ENCODE measurements around the gene SMARCC2.
"Not testable (repeated sequence)": the region's sequence is repeated elsewhere in the genome, so short reads cannot be mapped to it uniquely, and the experiment has no call there.

The SMARCC2 gene

DNA sequence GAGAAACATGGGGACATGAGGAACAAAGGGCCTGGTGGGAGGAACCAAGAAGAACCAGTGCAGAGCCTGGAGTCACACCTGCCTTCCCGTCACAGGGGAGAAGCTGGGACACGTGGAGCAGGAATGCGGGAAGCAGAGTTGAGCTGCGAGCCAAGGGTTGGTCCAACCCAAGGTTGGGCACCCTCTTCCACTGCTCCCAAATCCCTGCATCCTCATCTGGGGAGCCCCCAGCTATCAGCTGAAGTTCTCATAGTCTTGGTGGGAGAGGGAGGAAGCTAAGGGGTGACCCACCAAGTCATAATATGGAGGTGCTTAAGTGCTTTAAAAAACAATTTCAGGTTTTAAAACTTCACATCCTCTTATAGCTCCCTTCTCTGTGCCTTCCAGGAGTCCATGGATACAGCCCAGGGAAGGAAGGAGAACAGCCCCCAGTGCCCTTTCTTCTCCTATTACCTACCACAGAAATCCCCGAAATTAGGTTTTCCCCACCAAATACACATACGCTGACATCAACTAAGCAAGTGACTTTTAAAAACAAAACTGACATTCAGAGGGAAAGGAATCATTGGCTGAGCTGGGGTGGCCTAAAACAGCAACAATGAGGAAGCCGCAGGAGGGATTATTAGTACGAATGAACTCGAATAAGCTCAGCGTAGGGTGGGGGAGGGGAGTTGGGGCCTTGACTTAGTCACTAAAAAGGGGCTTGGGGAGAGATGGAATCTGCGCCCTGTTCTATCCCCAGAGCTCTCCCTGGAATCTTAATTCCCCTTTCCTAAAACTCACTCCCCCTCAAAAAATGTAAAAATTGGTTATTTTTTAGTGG lies 26.6 kb downstream of the SMARCC2 start:
- no peak for DNase-seq

DNA sequence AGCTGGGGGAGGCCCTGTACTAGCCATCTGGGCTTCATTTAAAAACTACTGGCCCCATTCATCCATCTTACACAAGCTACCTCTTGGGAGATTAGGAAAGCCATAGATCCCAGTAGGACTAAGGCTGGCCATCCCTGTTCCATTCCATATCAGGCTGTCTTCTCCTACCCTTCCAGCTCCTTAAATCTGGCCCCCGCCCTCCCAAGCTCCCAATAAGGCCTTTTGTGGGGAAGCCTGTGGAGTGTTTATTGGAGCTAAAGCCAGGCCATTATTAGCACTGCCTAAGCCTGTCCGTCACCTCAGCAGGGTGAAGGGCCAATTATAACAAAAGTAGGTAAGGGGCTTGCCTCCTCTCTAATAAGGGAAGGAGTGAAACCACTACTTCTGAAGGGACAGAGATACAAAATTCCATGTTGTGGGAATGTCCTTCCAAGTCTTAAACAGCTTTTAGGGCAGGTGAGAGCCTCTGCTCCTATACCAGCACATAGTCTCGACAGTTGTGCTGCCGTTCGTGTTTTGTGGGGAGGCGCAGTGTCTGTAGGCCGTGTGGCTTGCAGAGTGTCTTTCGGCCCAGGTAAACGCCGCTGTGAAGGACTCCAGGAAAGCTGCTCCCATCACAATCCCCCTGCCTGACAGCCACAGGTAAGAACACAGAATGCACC lies 27.5 kb downstream of the SMARCC2 start:
- no peak for DNase-seq

DNA sequence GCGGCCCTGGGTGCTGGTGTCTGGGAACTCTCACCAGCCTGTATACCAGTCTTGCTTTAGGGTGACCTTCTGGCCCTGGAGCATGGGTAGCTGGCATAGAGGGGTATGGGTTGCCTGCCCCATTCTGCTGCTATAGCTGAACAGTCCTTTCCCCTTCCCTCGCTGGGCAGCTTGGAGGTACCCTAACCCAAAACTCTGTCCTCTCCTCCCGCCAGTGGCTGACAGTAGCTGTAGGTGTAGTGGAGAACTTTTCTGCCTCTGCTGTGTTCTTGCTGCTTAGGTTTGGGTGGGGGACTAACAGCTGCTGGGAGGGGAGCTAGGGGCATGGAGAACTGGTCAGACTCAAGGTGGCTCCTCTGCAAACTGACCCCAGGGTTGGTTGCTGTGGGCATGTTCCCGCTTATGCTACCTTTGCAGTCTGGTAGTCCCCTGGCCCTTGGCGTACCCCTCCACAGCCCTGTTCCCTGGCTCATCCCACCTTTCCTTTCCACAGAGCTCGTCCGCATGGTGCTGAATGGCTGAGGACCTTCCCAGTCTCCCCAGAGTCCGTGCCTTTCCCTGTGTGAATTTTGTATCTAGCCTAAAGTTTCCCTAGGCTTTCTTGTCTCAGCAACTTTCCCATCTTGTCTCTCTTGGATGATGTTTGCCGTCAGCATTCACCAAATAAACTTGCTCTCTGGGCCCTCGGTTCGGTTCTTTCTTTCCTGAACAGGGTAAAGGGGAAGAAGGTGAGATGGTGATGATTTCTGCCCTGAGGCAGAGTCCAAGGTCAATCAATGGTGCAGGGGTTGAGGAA lies 28.2 kb downstream of the SMARCC2 start:
- DNase-seq, result no peak

DNA sequence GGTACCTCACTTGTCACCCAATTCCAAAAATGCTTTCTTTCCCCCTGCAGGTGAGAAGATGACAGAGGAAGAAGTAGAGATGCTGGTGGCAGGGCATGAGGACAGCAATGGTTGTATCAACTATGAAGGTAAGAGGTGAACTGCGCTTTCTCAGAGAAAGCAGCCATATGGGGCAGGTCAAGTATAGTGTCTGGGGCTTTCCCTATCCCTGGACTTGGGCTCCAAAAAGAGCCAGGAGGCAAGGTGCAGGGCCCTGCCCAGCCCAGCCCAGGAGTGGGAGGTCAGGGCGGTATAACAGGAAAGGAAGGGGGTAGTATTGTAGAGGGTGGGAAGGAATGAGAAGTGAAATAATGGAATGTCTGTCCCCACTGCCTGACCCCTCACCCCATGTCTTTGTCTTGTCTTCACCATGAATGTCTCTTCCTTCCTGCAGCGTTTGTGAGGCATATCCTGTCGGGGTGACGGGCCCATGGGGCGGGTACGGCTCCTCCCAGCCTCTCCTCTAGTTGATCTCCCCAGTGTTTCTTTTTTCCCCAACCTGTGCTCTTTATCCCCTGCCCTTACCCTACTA lies 29.0 kb downstream of the SMARCC2 start:
- DNase-seq, result no peak

DNA sequence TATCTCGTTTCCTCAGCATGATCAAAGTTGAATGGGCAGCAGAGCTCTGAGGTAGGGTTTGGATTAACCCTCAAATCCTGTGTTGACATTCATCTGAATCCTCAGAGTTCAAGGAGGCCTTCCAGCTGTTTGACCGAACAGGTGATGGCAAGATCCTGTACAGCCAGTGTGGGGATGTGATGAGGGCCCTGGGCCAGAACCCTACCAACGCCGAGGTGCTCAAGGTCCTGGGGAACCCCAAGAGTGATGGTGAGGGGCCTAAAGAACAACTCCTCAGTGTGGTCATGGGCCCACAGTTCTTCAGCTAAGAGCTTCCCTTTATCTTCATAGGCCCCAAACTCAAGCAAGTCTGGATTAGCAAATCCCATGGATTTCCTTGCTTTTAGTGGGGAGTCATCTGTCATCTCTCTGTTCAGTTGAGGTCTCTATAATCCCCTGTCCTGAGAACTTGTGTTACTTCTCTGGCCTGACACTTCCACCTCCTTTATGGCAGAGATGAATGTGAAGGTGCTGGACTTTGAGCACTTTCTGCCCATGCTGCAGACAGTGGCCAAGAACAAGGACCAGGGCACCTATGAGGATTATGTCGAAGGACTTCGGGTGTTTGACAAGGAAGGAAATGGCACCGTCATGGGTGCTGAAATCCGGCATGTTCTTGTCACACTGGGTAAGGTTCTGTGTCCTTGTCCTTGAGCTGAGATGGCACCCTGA lies 29.6 kb downstream of the SMARCC2 start:
- no peak for DNase-seq

DNA sequence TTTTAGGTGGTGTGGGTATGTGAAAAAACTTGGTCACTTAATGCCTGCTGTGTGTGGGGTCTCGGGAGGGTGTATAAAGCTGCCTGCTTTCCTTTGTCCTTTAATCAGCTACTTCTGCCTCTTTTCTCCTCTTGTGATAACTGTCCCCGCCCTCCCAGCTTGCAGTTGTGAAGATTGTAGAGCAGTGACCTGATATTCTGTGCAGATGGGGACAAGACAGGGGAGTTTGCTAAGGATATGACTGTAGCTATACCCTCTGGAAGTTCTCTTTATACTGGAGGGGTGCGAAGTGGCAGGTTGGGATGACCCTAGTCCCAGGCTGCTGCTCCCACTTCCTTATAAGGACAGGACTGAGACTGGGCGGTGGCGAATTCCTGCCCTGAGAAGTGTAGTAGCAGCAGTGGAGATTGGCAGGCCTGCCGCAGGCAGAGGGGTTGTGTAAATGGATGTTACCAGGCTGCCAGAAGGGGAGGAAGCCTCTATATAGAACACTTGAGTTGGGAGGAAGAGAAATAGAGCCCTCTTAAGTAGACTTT lies 30.3 kb downstream of the SMARCC2 start:
- DNase-seq, result no peak

DNA sequence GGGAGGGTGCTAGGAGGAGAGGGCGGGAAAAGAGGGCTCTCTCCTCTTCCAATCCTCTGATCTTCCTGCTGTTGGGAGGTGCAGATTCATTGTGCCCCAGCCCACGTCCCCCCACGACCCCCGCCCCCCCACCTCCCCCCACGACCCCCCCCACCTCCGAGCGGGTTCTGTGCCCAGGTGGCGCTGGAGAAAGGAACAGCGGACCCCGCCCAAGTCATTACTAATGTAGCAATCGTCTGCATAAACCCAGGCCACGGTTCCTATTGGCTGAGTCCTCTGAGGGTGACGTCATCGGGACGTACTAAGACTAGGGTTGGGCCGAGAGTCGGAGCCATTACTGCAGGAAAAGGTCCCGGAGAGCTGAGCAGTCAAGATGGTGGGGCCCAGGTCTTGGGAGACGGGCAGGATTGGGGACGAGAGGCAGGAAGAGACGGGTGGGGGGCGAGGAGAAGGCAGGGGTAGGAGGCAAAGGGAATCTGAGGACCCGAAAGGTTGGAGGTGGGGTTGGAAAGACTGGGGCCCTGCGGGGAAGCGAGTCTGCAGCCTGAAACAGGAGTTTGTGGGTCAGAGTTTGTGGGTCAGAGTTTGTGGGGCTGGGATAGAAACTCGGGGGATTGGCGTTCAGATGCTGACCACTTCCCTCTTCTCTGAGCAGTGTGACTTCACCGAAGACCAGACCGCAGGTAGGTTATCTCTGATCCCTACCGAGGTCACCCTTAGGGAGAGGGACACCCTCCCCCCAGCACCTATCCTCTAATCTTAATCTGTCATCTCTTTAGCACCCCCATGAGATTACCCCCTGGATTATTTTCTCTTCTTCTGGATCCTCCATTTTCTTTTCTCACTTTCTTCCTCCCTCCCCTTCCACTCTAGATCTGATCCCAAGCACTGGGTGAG lies 31.0 kb downstream of the SMARCC2 start, which contains the start of gene MYL6:
Gene MYL6 (plus strand): TSS at position 331 of the 897 bp plus-strand sequence. CDS start 43 bp downstream, at position 374.
- DNase-seq, result peak; percentile 94

DNA sequence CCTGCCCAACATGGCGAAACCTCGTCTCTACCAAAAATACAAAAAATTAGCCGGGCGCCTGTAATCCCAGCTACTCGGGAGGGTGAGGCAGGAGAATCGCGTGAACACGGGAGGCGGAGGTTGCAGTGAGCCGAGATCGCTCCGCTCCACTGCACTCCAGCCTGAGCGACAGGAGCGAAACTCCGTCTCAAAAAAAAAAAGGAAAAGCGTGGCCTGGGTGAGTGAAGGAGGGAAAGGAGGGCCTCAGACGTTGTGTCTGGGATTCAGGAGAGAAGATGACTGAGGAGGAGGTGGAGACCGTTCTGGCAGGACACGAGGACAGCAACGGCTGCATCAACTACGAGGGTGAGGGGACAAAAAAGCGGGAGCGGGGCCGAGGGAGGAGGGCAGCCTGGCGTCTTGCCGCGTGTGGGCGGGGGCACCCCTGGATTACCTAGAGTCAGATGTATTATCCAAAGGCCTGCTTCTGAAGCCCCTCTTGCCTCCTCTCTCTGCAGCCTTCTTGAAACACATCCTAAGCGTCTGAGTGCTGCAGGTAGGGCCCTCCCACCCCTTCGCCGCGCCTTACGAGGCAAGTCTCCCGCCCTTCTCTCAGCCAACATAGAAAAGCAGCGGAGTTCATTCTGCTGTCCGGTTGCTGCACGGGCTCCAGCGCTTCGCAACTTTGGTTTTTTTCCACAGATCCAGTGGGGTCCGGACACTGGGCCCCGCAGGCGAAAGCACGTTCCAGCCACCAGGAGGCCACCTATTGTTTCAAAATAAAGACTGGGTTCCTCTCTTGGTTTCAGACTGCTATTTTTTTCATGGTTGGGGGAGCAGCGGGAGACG lies 31.9 kb downstream of the SMARCC2 start:
- DNase-seq, result peak; percentile 90

DNA sequence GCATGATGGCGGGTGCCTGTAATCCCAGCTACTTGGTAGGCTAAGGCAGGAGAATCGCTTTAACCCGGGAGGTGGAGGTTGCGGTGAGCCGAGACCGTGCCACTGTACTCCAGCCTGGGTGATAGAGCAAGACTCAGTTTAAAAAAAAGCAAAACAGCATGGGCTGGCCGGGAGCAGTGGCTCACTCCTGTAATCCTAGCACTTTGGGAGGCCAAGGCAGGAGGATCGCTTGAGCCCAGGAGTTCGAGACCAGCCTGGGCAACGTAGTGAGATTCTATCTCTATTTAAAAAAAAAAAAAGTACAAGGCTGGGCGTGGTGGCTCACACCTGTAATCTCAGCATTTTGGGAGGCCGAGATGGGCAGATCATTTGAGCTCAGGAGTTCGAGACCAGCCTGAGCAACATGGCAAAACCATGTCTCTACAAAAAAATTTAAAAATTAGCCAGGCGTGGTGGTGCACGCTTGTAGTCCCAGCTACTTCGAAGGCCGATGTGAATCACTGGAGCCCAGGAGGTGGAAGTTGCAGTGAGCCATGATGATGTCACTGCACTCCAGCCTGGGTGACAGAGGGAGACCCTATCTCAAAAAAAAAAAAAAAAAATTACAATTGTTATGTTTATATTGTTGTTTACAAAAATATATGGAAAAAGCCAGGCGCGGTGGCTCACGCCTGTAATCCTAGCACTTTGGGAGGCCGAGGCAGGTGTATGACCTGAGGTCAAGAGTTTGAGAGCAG lies 32.7 kb downstream of the SMARCC2 start:
- DNase-seq, result not testable (repeated sequence)

DNA sequence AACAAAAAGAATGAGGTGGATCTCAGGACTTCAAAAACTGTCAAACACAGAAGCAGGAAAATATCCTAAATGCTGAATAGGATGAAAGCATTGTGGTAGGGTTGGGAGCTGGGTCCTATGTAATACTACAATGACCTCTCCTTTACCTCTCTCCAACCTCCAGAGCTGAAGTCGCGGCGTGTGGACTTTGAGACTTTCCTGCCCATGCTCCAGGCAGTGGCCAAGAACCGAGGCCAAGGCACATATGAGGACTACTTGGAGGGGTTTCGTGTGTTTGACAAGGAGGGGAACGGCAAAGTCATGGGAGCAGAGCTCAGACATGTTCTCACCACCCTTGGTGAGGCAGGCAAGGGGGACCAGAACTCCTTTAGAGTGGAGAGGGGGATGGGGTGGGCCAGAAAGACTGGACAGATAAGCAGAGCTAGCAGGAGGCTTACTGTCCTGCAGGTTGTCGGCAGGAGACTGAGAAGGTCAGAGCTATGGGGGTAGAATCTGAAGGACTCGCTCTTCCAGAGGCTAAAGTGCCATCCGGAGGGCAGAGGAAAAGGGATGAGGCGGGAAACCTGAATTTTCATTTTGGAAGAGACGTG lies 33.9 kb downstream of the SMARCC2 start:
- DNase-seq, result no peak

DNA sequence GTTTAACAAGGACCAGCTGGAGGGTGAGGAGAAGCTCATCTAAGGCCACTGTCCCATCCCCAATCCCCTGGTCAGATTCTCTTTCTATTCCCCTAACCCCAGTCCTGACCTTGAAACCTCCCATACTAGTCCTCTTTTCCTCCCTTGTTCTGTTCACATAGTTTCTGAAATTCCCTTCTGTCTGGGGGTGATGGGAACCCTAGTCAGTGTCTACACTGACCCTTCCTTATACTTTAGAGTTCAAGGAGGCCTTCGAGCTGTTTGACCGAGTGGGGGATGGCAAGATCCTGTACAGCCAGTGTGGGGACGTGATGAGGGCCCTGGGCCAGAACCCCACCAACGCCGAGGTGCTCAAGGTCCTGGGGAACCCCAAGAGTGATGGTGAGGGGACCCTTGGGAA lies 34.5 kb downstream of the SMARCC2 start:
- no peak for DNase-seq

DNA sequence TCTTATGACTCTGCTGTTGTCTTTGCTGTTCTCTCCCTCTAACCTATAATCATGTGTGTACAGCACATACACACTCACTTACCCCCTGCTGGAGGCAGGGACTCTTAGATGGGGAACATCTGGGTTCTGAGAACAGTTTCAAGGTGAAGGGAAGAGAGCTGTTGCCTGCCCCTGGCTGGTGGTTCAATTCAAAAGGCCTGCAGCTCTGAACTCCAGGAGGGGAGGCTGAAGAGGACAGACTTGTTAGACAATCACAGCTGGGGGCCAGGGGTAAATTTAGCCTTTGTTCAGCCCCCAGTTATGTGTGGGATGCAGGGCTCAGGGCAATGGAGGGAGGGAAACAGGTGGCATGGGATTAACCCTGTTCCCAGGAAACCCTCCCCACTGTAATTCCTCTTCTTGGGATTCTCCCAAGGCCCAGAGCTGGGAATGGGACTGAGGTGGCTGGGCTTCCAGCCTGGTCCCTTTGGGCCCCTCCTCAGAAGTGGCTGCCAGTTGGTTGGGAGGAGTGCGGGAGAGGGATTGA lies 35.0 kb downstream of the SMARCC2 start:
- DNase-seq, result no peak

DNA sequence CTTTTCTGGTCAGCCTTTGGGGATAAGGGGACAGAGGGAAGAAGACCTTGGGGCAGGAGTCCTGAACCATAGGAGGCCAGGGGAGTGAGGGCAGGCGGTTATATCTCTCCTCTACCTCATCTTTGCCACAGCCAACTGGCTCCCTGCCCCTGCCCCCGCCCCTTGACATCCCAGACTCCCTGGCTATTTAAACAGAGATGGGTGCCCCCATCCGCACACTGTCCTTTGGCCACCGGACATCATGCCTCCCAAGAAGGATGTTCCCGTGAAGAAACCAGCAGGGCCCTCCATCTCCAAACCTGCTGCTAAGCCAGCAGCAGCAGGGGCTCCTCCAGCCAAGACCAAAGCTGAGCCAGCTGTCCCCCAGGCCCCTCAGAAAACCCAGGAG lies 35.6 kb downstream of the SMARCC2 start:
- no peak for DNase-seq

DNA sequence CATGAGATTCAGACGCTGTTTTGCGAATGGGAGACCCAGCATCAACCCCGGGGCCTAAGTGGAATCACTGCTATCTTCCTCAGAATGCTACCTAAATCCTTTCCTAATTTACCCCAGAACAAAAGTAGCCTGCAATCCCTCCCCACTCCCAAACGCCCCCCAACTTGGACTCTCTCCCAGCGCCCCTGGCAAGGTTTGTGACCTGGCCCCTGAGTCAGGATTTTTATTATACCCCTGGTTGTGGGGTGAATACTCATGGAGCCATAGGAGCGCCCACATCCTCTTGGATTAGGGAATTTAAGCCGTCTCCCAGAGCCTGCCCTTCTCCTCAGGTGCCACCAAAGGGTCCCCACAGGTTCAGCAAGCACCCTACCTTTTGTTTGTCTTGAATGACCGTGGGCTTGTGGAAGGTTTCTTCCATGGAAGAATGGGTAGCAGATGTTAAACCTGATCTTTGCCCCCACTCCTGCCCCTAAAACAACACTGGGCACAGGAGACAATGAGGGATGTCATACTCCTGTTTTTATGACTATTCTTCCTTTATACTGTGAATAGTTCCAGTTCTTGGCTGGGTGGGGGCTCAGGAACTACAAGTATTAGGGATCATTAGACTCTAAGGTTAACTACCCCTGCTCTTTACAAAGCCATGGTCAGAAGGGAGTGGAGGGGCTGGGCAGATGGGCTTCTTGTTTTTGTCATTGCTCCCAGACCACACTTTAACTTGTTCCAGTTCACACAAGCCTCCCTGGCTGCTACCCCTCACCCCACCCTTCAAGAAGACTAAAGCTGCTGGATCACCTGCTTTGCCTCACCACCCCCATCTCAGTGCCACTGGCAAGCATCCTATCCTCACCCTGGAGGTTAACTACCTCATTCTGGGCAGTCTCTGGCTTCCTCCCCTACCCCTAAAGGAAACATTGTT lies 36.3 kb downstream of the SMARCC2 start:
- DNase-seq, result no peak

DNA sequence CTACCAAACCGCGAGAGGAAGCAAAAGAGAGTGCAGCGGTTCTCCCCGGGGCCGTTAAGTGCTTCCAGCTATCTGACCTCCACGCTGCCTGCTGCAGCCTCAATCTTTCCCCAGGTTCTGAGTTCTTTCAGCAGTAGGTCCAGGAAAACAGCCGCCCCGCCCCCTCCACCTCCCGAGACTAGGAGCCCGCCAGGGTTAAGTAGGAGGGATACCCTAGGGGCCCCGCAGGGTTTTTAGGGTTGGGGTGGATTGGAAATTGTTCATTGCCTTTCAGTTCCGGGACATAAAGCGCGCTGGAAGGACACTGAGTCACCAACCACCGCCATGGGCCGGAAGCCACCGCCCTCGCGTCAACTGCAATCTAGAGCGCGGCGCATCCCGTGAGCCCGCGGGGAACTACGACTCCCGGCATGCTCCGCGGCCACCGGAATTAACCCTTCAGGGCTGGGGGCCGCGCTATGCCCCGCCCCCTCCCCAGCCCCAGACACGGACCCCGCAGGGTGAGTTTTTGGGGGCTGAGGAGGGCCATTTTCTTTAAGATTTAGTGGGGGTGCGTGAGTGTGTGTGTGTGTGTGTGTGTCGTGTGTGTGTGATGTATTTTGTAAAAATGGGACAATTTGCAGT lies 37.0 kb downstream of the SMARCC2 start, which contains the start of gene MYL6B:
Gene MYL6B (plus strand): TSS at position 456 of the 624 bp plus-strand sequence. CDS start 1,332 bp downstream, outside the sequence.
- peak; percentile 65 for DNase-seq

DNA sequence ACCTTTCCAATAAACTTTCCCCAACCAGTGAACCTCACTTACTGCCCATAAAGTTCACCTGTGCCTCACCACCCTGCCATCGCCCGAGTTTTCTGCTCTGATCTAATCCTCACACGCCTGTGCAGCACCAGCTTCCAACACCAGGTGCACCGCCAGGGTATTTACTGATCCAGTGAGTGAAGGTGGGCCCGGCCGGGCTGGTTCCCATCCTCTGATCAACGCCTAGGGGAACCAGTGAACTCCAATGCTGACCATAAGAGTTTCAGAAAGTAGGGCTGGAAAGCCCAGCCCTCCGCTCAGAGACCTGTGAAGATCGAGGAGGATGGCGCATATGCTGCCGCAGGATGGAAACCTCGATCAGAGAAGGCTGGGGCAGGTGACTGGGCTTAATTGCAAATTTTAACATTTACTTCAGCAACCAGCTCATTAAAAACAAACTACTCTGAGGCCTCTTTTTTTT lies 37.6 kb downstream of the SMARCC2 start:
- DNase-seq, result no peak

DNA sequence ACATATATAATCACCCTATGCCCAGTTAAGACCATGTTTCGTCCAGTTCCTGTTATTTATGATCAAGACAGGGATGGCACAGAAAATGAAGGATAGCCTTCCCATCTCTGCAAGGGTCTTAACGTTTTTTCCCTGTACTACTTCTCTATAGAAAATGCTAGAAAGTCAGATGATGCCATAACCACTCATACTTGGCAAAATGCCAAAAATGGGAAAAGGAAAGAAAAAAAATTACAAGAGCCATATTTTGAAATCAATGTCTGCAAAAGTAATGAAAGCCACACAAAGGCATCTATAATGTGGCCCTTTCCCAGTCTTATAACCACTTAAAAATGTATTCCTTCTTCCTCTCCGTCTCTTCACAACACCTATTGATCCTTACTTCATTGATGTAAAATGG lies 38.7 kb downstream of the SMARCC2 start:
- DNase-seq, result no peak
